ENCODE measurements around the gene FBXW12.

The FBXW12 gene

GRCh38 chr3:48369693-48370332 lies 2.2 kb upstream of the FBXW12 start:
- TF ChIP-seq CTCF (IDR thresholded peaks at IDR 0.05): no peak
- Histone ChIP-seq H3K9me3 (no peaks in the 10 kb centered on the region), H3K4me3 (no peak overlapping the region), H3K36me3 (no peaks in the 10 kb centered on the region), H3K27me3 (no peaks in the 10 kb centered on the region), H3K27ac (no peak overlapping the region), H3K4me1 (no peaks in the 10 kb centered on the region)
- no peak for DNase-seq
- intact Hi-C loops (cut with DNase I; ENCODE audit: low total_unique reads): loop anchor here (10.0 kb wide), 1 partner anchor 505 kb away; no protein-coding TSS in a partner anchor

GRCh38 chr3:48370333-48370713 lies 1.7 kb upstream of the FBXW12 start:
- Histone ChIP-seq H3K36me3 (no peaks in the 10 kb centered on the region), H3K4me1 (no peaks in the 10 kb centered on the region), H3K27ac (no peak overlapping the region), H3K27me3 (no peaks in the 10 kb centered on the region), H3K9me3 (no peaks in the 10 kb centered on the region), H3K4me3 (no peak overlapping the region)
- intact Hi-C loops (cut with DNase I; ENCODE audit: low total_unique reads): no loop called here
- TF ChIP-seq CTCF (IDR thresholded peaks at IDR 0.05): no peak
- no peak for DNase-seq

- intact Hi-C loops (cut with DNase I; ENCODE audit: low total_unique reads): no loop called here
- no peak for DNase-seq
- Histone ChIP-seq H3K36me3 (no peaks in the 10 kb centered on the region), H3K27me3 (no peaks in the 10 kb centered on the region), H3K9me3 (no peaks in the 10 kb centered on the region), H3K27ac (no peak overlapping the region), H3K4me1 (no peaks in the 10 kb centered on the region), H3K4me3 (no peak overlapping the region)
- no peak for TF ChIP-seq CTCF (IDR thresholded peaks at IDR 0.05)
These were observed 355 bp downstream of the FBXW12 start for GRCh38 chr3:48372377-48372770.

GRCh38 chr3:48372862-48373435 lies 930 bp downstream of the FBXW12 start:
- no peaks in the 10 kb centered on the region for H3K4me1 ChIP-seq
- no peak for DNase-seq
- H3K27me3 ChIP-seq: no peaks in the 10 kb centered on the region
- no peaks in the 10 kb centered on the region for H3K36me3 ChIP-seq
- H3K4me3 ChIP-seq: no peak overlapping the region
- intact Hi-C loops (cut with DNase I; ENCODE audit: low total_unique reads): no loop called here
- H3K9me3 ChIP-seq: no peaks in the 10 kb centered on the region
- no peak for TF ChIP-seq CTCF (IDR thresholded peaks at IDR 0.05)
- no peak overlapping the region for H3K27ac ChIP-seq

GRCh38 chr3:48387634-48388033 lies 15.6 kb downstream of the FBXW12 start:
- TF ChIP-seq CTCF (IDR thresholded peaks at IDR 0.05): no peak
- no peaks in the 10 kb centered on the region for H3K9me3 ChIP-seq
- H3K36me3 ChIP-seq: no peaks in the 10 kb centered on the region
- H3K4me1 ChIP-seq: no peaks in the 10 kb centered on the region
- intact Hi-C loops (cut with DNase I; ENCODE audit: low total_unique reads): no loop called here
- no peak overlapping the region for H3K27ac ChIP-seq
- no peak for DNase-seq
- H3K4me3 ChIP-seq: no peak overlapping the region
- peaks cover 0 to 7% of the 10 kb centered on the region in 2 donors for H3K27me3 ChIP-seq

All from tibial artery (tissue), 4 donors.